Globus pallidus (tissue), 1 donor: ENCODE measurements around the gene GMPS.
A peak's percentile ranks its signal among the peaks of the same experiment; 100 is the strongest.
"Not testable (repeated sequence)": the region's sequence is repeated elsewhere in the genome, so short reads cannot be mapped to it uniquely, and the experiment has no call there.

Experiments
- DNase-seq: peaks from one replicate; pipeline ENCODE4 v3.0.0-alpha.2; 2015; ENCODE audit warnings: low spot score

GMPS gene

GRCh38 chr3:155872904-155873646, 2.6 kb downstream of the GMPS start:
- DNase-seq = no peak

GRCh38 chr3:155876037-155876436, 5.6 kb downstream of the GMPS start:
- DNase-seq = no peak

GRCh38 chr3:155876503-155876902, 6.1 kb downstream of the GMPS start:
- DNase-seq = no peak

GRCh38 chr3:155880286-155880685, 9.8 kb downstream of the GMPS start:
- no peak for DNase-seq

- no peak for DNase-seq
Observed at GRCh38 chr3:155884292-155884691, 13.8 kb downstream of the GMPS start.

GRCh38 chr3:155885292-155885691, 14.8 kb downstream of the GMPS start:
- no peak for DNase-seq

- not testable (repeated sequence) for DNase-seq
Observed at GRCh38 chr3:155886348-155886747, 15.9 kb downstream of the GMPS start.

GRCh38 chr3:155886915-155887314, 16.5 kb downstream of the GMPS start:
- no peak for DNase-seq

GRCh38 chr3:155889212-155889611, 18.8 kb downstream of the GMPS start:
- DNase-seq = no peak

- no peak for DNase-seq
Observed at GRCh38 chr3:155889952-155890351, 19.5 kb downstream of the GMPS start.

- no peak for DNase-seq
Observed at GRCh38 chr3:155890671-155891190, 20.3 kb downstream of the GMPS start.

GRCh38 chr3:155891321-155891720, 20.9 kb downstream of the GMPS start:
- no peak for DNase-seq

- no peak for DNase-seq
Observed at GRCh38 chr3:155895379-155895900, 25.0 kb downstream of the GMPS start.

GRCh38 chr3:155906900-155907299, 36.5 kb downstream of the GMPS start:
- DNase-seq = no peak

- DNase-seq = no peak
Observed at GRCh38 chr3:155908086-155908485, 37.6 kb downstream of the GMPS start.

- DNase-seq = no peak
Observed at GRCh38 chr3:155908605-155909004, 38.2 kb downstream of the GMPS start.

- no peak for DNase-seq
Observed at GRCh38 chr3:155912090-155912489, 41.6 kb downstream of the GMPS start.

- DNase-seq = no peak
Observed at GRCh38 chr3:155912579-155913190, 42.2 kb downstream of the GMPS start.

- DNase-seq = no peak
Observed at GRCh38 chr3:155917781-155918180, 47.3 kb downstream of the GMPS start.

- DNase-seq = no peak
Observed at GRCh38 chr3:155919728-155920127, 49.3 kb downstream of the GMPS start.

GRCh38 chr3:155921486-155921885, 51.0 kb downstream of the GMPS start:
- no peak for DNase-seq

- DNase-seq = peak; percentile 3
Observed at GRCh38 chr3:155934230-155934629, 63.8 kb downstream of the GMPS start.

- DNase-seq = no peak
Observed at GRCh38 chr3:155938409-155938808, 68.0 kb downstream of the GMPS start.
